CD14-positive monocyte (primary cell): ENCODE measurements around the gene AQP9. TPM values are rescaled to one million over a fixed set of nuclear protein-coding genes. Genes with fewer than 3 reads are reported as not detected.

Experiments
- DNase-seq, 3 donors: peaks; one replicate each; pipeline ENCODE4 v3.0.0-alpha.2; 2011 to 2022
- H2AFZ ChIP-seq: 2 replicates; pipeline ENCODE4 v1.6.0; 2012; ENCODE audit warnings: mild to moderate bottlenecking, low read depth, low read length, inconsistent platforms; ENCODE audit not compliant: insufficient read depth, poor library complexity, severe bottlenecking
- H3K27ac ChIP-seq, 2 donors: 1 replicate in 1 of 2; 2 replicates in 1 of 2; pipeline ENCODE4 v1.5.1; 2012 to 2013; ENCODE audit warnings: low read length in 2 of 2, control low read depth in 1 of 2, inconsistent platforms in 1 of 2, low read depth in 1 of 2, mild to moderate bottlenecking in 1 of 2
- H3K27me3 ChIP-seq, 2 donors: one replicate each; pipeline versions ENCODE4 v1.6.0 to v1.6.1; 2011 to 2013; ENCODE audit warnings: low read length in 2 of 2; ENCODE audit not compliant: control insufficient read depth in 2 of 2, insufficient read depth in 2 of 2
- H3K36me3 ChIP-seq, 2 donors: replicated peaks in 1 of 2; 1 replicate in 1 of 2; 2 replicates in 1 of 2; pipeline versions ENCODE4 v1.5.1 to v1.6.1; 2012 to 2013; ENCODE audit warnings: low read length in 2 of 2, control low read depth in 1 of 2, inconsistent platforms in 1 of 2, mild to moderate bottlenecking in 1 of 2; ENCODE audit not compliant: insufficient read depth in 2 of 2, control insufficient read depth in 1 of 2
- H3K4me1 ChIP-seq, 2 donors: 1 replicate in 1 of 2; 2 replicates in 1 of 2; pipeline versions ENCODE4 v1.5.1 to v1.6.1; 2012 to 2013; ENCODE audit warnings: low read length in 2 of 2, control low read depth in 1 of 2, inconsistent platforms in 1 of 2, mild to moderate bottlenecking in 1 of 2, moderate library complexity in 1 of 2; ENCODE audit not compliant: insufficient read depth in 2 of 2, control insufficient read depth in 1 of 2
- H3K4me2 ChIP-seq: replicated peaks from 2 replicates; pipeline ENCODE3; 2012; ENCODE audit warnings: low read length, moderate library complexity, mild to moderate bottlenecking; ENCODE audit not compliant: poor library complexity, severe bottlenecking; ENCODE audit errors: extremely low read depth
- H3K4me3 ChIP-seq, 3 experiments: fragments of 200-600 bp in 1 of 3; sonication (generic) in 1 of 3; replicated peaks in 1 of 3; 1 replicate in 2 of 3; 2 replicates in 1 of 3; pipeline ENCODE4 v1.5.1; 2011 to 2013; ENCODE audit warnings: low read length in 3 of 3, mild to moderate bottlenecking in 3 of 3, control low read depth in 2 of 3, low read depth in 2 of 3, inconsistent platforms in 1 of 3, moderate library complexity in 1 of 3
- H3K79me2 ChIP-seq: 2 replicates; pipeline ENCODE4 v1.6.0; 2012; ENCODE audit warnings: mild to moderate bottlenecking, control low read depth, inconsistent platforms, low read length, moderate library complexity; ENCODE audit not compliant: insufficient read depth
- H3K9ac ChIP-seq: 2 replicates; pipeline ENCODE4 v1.6.0; 2017; ENCODE audit warnings: low read length, mild to moderate bottlenecking; ENCODE audit not compliant: insufficient read depth, poor library complexity, severe bottlenecking
- H3K9me3 ChIP-seq, 2 donors: replicated peaks in 1 of 2; 1 replicate in 1 of 2; 2 replicates in 1 of 2; pipeline versions ENCODE4 v1.5.1 to v1.6.1; 2012 to 2013; ENCODE audit warnings: low read length in 2 of 2, control low read depth in 1 of 2; ENCODE audit not compliant: control insufficient read depth in 1 of 2, insufficient read depth in 1 of 2
- H4K20me1 ChIP-seq: 2 replicates; pipeline ENCODE4 v1.6.0; 2012; ENCODE audit warnings: mild to moderate bottlenecking, low read length, control low read depth, moderate library complexity; ENCODE audit not compliant: insufficient read depth
- H3K27ac Mint-ChIP-seq, 7 donors: one replicate each; pipeline ENCODE4 v1.8.0; 2020; ENCODE audit warnings: mild to moderate bottlenecking in 7 of 7, mixed read lengths in 7 of 7, moderate library complexity in 6 of 7, inconsistent platforms in 2 of 7
- H3K27me3 Mint-ChIP-seq, 3 donors: one replicate each; pipeline ENCODE4 v1.8.0; 2021 to 2022; ENCODE audit warnings: low read depth in 3 of 3, mild to moderate bottlenecking in 3 of 3, mixed read lengths in 3 of 3, moderate library complexity in 3 of 3, inconsistent platforms in 1 of 3
- H3K36me3 Mint-ChIP-seq, 2 donors: one replicate each; pipeline ENCODE4 v1.8.0; 2020; ENCODE audit warnings: mixed read lengths in 2 of 2, inconsistent platforms in 1 of 2, mild to moderate bottlenecking in 1 of 2
- H3K4me1 Mint-ChIP-seq: one replicate; pipeline ENCODE4 v1.8.0; 2020; ENCODE audit warnings: mild to moderate bottlenecking, mixed read lengths
- H3K4me3 Mint-ChIP-seq, 2 donors: one replicate each; pipeline ENCODE4 v1.8.0; 2020; ENCODE audit warnings: mild to moderate bottlenecking in 2 of 2, mixed read lengths in 2 of 2, moderate library complexity in 1 of 2
- H3K9me3 Mint-ChIP-seq, 7 donors: one replicate each; pipeline ENCODE4 v1.8.0; 2020 to 2022; ENCODE audit warnings: mixed read lengths in 7 of 7, mild to moderate bottlenecking in 6 of 7, moderate library complexity in 6 of 7, inconsistent platforms in 2 of 7
- CTCF ChIP-seq: fragments of 200-600 bp; IDR thresholded peaks from one replicate; pipeline ENCODE4 v1.8.0; 2022; ENCODE audit warnings: antibody characterized with exemption, mild to moderate bottlenecking
- WGBS: methylation state at CpG from one replicate; pipeline ENCODE4 v1.1.5; 2013; ENCODE audit warnings: missing lambda C conversion rate; ENCODE audit not compliant: insufficient coverage; 5-methylcytosine and 5-hydroxymethylcytosine counted together
- intact Hi-C, 2 donors: fragments of 100-400 bp; cut with micrococcal nuclease; formaldehyde crosslinking; loops; one replicate each; pipeline versions ENCODE4 v1.15.0 to v1.15.1; 2023
- polyA plus RNA-seq, 3 donors: library from polyadenylated mRNA; depleted of rRNA in 1 of 3; unstranded in 2 of 3; stranded (reverse) in 1 of 3; fragments of 300-500 nt in 2 of 3; fragments of >200 nt in 1 of 3; fragmentation: Illumina TruSeq in 2 of 3; gene quantifications; 1 replicate in 2 of 3; 2 replicates in 1 of 3; pipeline ENCODE4 v1.2.3, GENCODE V29; 2012 to 2021

The AQP9 gene
- polyA plus RNA-seq, 3 donors: 35.6 to 141 (median 112) TPM

DNA sequence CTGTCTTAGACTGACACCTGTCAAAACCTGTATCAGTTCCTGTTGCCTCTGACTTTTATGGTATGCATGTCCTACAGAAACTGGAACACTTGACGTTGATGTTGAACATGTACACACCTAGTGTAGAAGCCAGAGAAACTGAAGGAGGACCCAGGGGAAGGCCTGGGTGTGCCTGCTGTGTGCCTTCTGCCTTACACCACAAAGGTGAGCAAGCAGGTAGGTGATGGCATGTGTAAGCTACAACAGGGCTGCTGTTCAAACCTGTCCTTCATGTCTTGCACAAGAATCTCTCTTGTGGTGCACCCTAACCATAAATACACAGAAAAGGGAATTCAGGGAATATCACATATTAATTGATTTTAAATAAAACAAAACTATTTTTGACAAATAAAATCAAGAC is 13.6 kb upstream of the AQP9 start:
- intact Hi-C loops: no loop called here
- WGBS: 100% methylated on average over 1 of the region's 1 CpG

DNA sequence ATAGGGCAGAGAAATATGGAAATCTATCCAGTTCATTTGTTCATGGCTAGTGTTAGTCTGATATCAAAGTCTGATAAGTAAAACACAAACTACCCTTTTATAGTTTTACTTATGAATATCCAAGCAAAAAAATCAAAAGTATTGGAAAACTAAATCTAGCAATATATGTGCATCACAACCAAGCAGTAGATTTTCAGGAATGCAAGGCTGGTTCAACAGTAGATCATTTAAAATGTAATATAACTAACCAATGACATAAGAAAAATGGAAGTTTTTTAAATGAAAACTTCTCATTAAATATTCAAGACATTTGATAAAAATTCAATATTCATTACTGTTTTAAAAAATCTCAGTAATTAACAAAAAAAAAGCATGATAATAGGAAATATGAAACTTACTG is 12.8 kb upstream of the AQP9 start:
- Histone ChIP-seq H3K27me3 (peaks cover 0 to 3% of the 10 kb centered on the region in 2 donors), H3K4me1 (no peaks in the 10 kb centered on the region), H3K27ac (no peak overlapping the region), H3K4me2 (no peak overlapping the region), H4K20me1 (no peaks in the 10 kb centered on the region), H3K36me3 (no peaks in the 10 kb centered on the region), H3K9ac (no peak overlapping the region), H3K79me2 (no peaks in the 10 kb centered on the region), H3K9me3 (peaks cover 5 to 9% of the 10 kb centered on the region in 2 donors), H2AFZ (no peak overlapping the region), H3K4me3 (no peak overlapping the region)
- Mint-ChIP-seq H3K9me3 (peaks cover 5 to 16% (median 15%) of the 10 kb centered on the region in 7 donors), H3K36me3 (no peaks in the 10 kb centered on the region), H3K27ac (no peak overlapping the region), H3K27me3 (peaks cover 0 to 2% (median 0%) of the 10 kb centered on the region in 3 donors), H3K4me1 (no peaks in the 10 kb centered on the region), H3K4me3 (no peak overlapping the region)
- intact Hi-C loops: no loop called here
- no peak for TF ChIP-seq CTCF
- DNase-seq: no peak

More for the DNA sequence above, 13.6 kb upstream of the AQP9 start:
- Histone ChIP-seq H3K9ac (no peak overlapping the region), H3K27me3 (peaks cover 0 to 3% of the 10 kb centered on the region in 2 donors), H2AFZ (no peak overlapping the region), H4K20me1 (no peaks in the 10 kb centered on the region), H3K4me3 (no peak overlapping the region), H3K4me1 (no peaks in the 10 kb centered on the region), H3K36me3 (no peaks in the 10 kb centered on the region), H3K79me2 (no peaks in the 10 kb centered on the region), H3K4me2 (no peak overlapping the region), H3K27ac (no peak overlapping the region), H3K9me3 (peaks cover 5 to 9% of the 10 kb centered on the region in 2 donors)
- no peaks in the 10 kb centered on the region for H3K36me3 Mint-ChIP-seq
- peaks cover 5 to 16% (median 15%) of the 10 kb centered on the region in 7 donors for H3K9me3 Mint-ChIP-seq
- H3K4me1 Mint-ChIP-seq: no peaks in the 10 kb centered on the region
- no peak for TF ChIP-seq CTCF
- no peak for DNase-seq
- H3K27me3 Mint-ChIP-seq: peaks cover 0 to 2% (median 0%) of the 10 kb centered on the region in 3 donors
- no peak overlapping the region for H3K4me3 Mint-ChIP-seq
- no peak overlapping the region for H3K27ac Mint-ChIP-seq
